Measurements from ENCODE around the gene GGA2. TPM values are rescaled to one million over a fixed set of nuclear protein-coding genes. Genes with fewer than 3 reads are reported as not detected.
"Not testable (repeated sequence)": the region's sequence is repeated elsewhere in the genome, so short reads cannot be mapped to it uniquely, and the experiment has no call there.

The GGA2 gene
- total RNA-seq, 3 donors from 2014 or later: 37.9 to 62.6 (median 47.6) TPM

GRCh38 chr16:23465179-23465578 lies 45.1 kb downstream of the GGA2 start:
- no peak for ATAC-seq
- no peaks in the 10 kb centered on the region for H3K9me3 ChIP-seq
- TF ChIP-seq, protein P1, sequence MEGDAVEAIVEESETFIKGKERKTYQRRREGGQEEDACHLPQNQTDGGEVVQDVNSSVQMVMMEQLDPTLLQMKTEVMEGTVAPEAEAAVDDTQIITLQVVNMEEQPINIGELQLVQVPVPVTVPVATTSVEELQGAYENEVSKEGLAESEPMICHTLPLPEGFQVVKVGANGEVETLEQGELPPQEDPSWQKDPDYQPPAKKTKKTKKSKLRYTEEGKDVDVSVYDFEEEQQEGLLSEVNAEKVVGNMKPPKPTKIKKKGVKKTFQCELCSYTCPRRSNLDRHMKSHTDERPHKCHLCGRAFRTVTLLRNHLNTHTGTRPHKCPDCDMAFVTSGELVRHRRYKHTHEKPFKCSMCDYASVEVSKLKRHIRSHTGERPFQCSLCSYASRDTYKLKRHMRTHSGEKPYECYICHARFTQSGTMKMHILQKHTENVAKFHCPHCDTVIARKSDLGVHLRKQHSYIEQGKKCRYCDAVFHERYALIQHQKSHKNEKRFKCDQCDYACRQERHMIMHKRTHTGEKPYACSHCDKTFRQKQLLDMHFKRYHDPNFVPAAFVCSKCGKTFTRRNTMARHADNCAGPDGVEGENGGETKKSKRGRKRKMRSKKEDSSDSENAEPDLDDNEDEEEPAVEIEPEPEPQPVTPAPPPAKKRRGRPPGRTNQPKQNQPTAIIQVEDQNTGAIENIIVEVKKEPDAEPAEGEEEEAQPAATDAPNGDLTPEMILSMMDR (IDR thresholded peaks at IDR 0.05): no peak
- no peak overlapping the region for H3K4me3 ChIP-seq
- intact Hi-C loops (cut with DNase I, micrococcal nuclease): no loop called here
- H3K4me1 ChIP-seq (ENCODE audit: low read depth): no peaks in the 10 kb centered on the region
- H3K36me3 ChIP-seq (ENCODE audit: low read depth): peaks cover 3% of the 10 kb centered on the region
- no peak for DNase-seq

DNA sequence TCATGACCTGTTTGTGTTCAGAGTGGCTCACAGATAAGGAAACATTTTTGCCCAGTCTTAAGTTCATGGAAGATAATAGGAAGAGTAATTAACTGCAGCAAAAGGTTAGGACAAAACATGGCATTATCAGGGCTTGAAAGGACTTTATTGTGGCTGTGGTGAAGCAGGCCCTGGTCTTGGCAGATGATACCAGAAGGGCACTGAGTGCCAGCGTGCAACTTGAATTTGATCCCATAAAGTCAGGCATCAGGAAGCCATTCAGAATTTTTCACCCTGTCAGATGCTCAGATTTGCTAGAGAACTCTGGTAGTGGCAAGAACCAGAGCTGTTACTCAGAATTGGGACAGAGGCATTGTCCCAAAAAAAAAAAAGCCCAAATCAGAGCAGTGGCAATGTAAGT lies 46.1 kb downstream of the GGA2 start:
- TF ChIP-seq, protein P1 (IDR thresholded peaks at IDR 0.05): no peak
- no peaks in the 10 kb centered on the region for H3K9me3 ChIP-seq
- intact Hi-C loops (cut with DNase I, micrococcal nuclease): no loop called here
- H3K4me1 ChIP-seq (ENCODE audit: low read depth): no peaks in the 10 kb centered on the region
- DNase-seq: no peak
- H3K36me3 ChIP-seq (ENCODE audit: low read depth): peaks cover 3% of the 10 kb centered on the region
- no peak overlapping the region for H3K4me3 ChIP-seq
- no peak for ATAC-seq

DNA sequence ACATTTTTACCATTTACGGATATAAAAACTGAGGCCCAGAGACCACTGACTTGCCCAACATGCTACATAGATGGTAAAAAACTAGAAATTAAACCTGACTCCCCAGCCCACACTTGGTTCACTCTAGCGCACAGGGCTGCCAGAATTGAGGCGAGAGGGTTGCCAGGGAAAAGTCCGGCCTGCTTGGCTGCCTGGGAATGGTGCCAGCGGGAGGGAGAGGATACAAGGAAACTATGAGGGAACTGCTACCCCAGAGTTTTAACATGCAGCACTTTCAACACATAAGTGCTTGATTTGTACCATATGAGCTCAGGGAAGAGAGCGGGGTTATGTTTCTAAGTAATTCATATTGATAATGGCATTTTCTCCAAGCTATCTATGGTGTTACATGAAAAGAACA lies 47.3 kb downstream of the GGA2 start:
- H3K4me3 ChIP-seq; intact Hi-C loops (cut with DNase I, micrococcal nuclease); H3K9me3 ChIP-seq; H3K36me3 ChIP-seq (ENCODE audit: low read depth); H3K4me1 ChIP-seq (ENCODE audit: low read depth): not testable (repeated sequence)
- ATAC-seq (peak; percentile 81), DNase-seq (peak; percentile 79 to 80 (median 79))

- TF ChIP-seq, protein P1 (IDR thresholded peaks at IDR 0.05): no peak
- peaks cover 28% of the 10 kb centered on the region for H3K4me1 ChIP-seq (ENCODE audit: low read depth)
- H3K9me3 ChIP-seq: no peaks in the 10 kb centered on the region
- peak overlapping the region; percentile 76 for H3K4me3 ChIP-seq
- intact Hi-C loops (cut with DNase I, micrococcal nuclease): no loop called here
- ATAC-seq: peak; percentile 4
- no peaks in the 10 kb centered on the region for H3K36me3 ChIP-seq (ENCODE audit: low read depth)
- no peak for DNase-seq
Measured at GRCh38 chr16:23453338-23454052, 56.8 kb downstream of the GGA2 start.

GRCh38 chr16:23452572-23453337 lies 57.5 kb downstream of the GGA2 start, which contains the start of gene COG7:
TSS of gene COG7 (minus strand) at chr16:23453189. CDS start at chr16:23452994, 195 bp downstream.
- TF ChIP-seq, protein P1 (IDR thresholded peaks at IDR 0.05): no peak
- peaks cover 33% of the 10 kb centered on the region for H3K4me1 ChIP-seq (ENCODE audit: low read depth)
- intact Hi-C loops (cut with DNase I, micrococcal nuclease): no loop called here
- no peaks in the 10 kb centered on the region for H3K9me3 ChIP-seq
- peak; percentile 89 to 92 (median 90) for DNase-seq
- H3K4me3 ChIP-seq: peak within 1 kb of the TSS; percentile 76
- no peaks in the 10 kb centered on the region for H3K36me3 ChIP-seq (ENCODE audit: low read depth)
- peak; percentile 92 for ATAC-seq

DNA sequence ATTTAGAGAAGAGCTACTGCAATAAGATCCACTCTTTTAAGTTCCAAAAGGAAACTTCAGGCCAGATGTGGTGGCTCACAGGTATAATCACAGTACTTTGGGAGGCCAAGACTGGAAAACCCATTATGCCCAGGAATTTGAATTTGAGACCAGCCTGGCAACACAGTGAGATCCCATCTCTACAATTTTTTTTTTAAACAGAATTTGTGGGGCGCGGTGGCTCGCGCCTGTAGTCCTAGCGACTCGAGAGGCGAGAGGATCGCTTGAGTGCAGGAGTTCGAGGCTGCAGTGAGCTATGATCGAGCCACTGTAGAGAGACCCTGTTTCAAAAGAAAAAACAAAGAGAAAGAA lies 58.1 kb downstream of the GGA2 start:
- intact Hi-C loops (cut with DNase I, micrococcal nuclease): no loop called here
- peak; percentile 1 for ATAC-seq
- Histone ChIP-seq H3K4me3 (no peak overlapping the region), H3K9me3 (no peaks in the 10 kb centered on the region), H3K4me1 (ENCODE audit: low read depth) (peaks cover 34% of the 10 kb centered on the region), H3K36me3 (ENCODE audit: low read depth) (no peaks in the 10 kb centered on the region)
- no peak for DNase-seq
- TF ChIP-seq, protein P1 (IDR thresholded peaks at IDR 0.05): no peak

Data from mucosa of descending colon (tissue), 3 donors.